GM18519 (cell line): ENCODE results near the gene MARCHF2.
"Not testable (repeated sequence)": the region's sequence is repeated elsewhere in the genome, so short reads cannot be mapped to it uniquely, and the experiment has no call there.

Experiments
- ATAC-seq: cut with Tn5 transposase; IDR thresholded peaks from one replicate; pipeline ENCODE4 v1.9.1; 2021; ENCODE audit warnings: mild to moderate bottlenecking, moderate library complexity; ENCODE audit not compliant: unreplicated experiment, low FRiP score

MARCHF2 gene

DNA sequence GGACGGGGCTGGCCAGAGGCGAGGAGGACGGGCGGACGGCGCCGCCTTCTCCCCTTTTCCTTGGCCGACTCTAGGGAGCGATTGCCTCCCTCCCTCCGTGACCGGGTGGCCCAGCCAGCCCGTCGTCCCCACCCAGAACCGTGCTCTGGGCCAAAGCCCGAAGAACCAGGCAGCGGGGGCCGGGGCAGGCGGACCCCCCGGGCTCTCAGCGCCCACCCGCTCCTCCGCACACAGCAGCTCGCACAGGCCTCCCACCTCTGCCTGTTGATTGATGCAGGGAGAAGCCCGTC is 9.3 kb upstream of the MARCHF2 start:
- no peak for ATAC-seq

DNA sequence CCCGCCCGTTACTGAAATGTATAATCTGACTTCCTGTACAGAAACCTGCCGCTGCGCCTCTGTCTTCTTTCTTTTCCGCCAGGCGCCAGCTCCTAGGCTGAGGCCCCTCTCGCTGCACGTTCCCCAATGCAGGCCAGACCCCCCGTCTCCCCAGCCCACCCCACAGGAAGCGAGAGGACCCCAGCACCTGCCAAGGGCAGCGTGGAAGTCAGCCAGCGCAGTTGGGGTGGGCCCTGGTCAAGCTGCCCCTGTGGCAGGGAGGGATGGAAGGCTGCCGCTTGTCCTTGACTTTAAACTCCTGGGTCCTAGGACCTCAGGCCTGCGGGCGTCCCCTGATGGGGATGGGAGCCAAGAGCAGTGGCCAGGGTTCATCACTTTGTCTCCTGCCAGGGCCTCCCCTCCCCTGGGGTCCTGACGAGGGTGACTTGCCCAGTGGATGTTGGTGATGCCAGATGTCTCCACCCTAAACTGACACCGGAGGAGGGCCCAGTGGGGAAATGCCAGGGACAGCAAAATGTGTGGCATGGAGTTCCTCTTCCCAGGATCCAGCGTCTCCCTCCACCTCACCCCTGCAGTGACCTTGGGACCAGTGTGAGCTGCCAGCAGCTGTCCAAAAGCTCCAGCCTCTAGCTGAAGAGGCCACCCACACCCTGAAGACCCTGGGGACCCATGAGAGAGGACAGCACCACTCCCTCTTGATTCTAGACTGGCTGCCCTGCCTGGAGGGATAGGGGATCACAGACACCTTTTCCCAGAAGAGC is 8.5 kb upstream of the MARCHF2 start:
- ATAC-seq, result no peak

DNA sequence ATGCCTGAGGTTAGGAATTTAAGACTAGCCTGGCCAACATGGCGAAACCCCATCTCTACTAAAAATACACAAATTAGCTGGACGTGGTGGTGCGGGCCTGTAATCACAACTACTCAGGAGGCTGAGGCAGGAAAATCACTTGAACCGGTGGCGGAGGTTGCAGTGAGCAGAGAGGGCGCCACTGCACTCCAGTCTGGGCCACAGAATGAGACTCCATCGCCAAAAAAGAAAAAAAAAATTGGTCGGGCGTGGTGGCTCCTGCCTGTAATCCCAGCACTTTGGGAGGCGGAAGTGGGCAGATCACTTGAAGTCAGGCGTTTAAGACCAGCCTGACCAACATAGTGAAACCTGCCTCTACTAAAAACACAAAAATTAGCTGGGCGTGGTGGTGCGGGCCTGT is 2.4 kb upstream of the MARCHF2 start:
- not testable (repeated sequence) for ATAC-seq

DNA sequence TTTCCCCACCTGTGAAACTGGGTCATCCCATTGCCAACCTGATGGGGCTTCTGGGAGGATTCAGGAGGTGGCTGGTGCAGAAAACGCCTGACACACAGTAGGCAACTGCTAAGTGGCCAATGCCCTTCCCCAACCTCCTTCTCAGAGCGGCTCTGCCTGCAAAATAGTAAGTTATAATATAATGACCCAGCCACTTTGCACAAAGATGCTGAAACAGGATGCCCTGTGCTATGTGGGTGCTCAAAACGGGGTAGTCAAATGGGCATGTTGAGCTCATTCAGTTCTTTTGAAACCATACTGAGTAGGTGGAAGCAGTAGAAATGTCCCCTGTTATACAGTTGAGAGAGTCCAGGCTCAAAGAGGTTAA is 507 bp downstream of the MARCHF2 start:
- no peak for ATAC-seq

DNA sequence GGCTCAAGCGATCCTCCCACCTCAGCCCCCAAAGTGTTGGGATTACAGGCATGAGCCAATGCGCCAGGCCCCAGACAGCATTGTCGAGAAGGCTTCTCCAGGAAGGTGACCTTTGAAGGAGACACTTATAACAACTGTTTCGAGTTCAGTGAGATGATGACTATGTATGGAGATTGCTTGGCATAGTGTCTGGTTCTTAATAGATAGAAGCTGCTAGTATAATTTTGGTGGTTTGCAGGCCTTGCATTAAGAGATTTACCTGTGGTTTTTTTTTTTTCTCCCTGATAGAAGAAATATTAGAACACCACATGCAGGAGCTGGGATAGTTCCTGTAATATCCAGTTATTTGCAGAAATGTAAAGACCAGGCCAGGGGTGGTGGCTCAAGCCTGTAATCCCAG is 3.7 kb downstream of the MARCHF2 start:
- ATAC-seq, result no peak

DNA sequence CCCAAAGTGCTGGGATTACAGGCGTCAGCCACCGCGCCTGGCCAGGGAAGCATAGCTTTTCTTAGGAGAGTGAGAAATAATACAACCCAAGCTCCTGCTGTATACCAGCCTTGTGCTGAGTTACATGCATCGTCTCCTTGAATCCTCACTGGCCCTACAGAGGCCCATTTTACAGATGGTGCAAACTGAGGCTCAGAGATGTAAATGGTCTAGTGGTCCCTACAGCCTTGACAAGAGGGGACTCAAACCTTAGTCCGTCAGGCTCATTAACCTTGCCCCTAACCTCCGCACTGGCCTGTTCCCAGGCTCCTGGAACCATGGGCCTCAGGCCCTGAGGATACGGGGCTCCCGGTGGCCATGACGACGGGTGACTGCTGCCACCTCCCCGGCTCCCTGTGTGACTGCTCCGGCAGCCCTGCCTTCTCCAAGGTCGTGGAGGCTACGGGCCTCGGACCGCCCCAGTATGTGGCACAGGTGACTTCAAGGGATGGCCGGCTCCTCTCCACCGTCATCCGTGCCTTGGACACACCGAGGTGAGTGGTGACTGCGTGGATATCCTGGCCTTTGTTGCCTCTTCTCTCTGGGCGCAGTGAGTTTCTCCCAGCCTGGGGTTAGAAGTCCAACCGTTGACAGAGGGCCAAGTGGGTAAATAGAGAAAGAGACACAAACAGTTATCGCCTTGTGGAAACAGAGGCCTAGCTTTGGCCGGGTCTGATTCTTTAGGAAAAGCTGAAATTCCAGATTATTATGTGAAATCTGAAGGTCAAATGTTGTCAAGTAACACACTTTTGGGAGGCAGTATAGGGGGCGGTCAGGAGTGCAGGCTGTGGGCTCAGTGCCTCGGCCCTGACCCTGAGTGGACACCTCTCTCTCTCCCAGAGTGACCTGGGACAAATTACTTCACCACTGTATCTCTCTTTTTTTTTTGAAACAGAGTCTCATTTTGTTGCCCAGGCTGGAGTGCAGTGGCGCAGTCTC is 8.7 kb downstream of the MARCHF2 start:
- ATAC-seq, result no peak

DNA sequence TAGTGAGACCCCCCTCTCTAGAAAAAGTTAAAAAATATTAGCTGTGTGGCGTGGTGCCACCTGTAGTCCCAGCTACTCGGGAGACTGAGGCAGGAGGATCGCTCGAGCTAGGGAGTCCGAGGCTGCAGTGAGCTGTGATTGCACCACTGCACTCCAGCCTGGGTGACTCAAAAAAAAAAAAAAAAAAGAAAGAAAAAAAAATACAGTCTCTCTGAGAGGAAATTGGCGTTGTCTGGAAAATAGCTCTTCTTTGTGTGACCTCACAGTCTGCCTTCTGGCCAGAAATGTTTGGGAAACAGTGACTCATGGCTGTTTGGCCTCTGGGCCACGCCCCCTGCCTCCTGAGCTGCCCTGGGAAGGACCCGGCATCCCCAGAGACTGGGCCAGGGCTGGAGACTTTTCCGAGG is 10.7 kb downstream of the MARCHF2 start:
- ATAC-seq, result no peak

DNA sequence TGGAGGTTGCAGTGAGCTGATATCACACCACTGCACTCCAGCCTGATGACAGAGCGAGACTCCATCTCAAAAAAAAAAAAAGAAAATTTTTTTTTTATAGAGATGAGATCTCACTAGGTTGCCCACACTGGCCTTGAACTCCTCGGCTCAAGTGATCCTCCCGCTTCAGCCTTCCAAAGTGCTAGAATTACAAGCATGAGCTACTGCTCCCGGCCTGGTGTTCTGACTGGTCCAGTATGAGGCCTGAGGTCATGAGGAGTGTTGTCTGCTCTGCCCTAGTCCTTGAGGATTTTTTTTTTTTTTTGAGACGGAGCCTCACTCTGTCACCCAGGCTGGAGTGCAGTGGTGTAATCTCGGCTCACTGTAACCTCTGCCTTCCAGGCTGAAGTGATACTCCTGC is 12.2 kb downstream of the MARCHF2 start:
- ATAC-seq, result not testable (repeated sequence)

DNA sequence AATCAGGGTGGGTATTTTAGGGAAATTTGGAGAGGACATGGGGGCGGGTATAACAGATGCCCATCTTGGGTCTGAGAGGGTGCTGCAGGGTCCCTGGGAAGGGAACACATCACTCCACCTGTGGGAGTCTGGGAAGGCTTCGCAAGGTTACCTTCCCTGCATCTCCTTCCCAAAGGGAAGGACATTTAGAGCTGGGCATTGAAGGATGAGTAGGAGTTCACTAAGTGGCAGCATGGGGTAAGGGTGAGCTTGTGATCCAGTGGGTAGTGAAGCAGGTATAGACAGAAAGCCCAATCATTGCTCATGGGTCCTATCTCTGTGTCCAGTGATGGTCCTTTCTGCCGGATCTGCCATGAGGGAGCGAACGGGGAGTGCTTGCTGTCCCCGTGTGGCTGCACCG is 13.2 kb downstream of the MARCHF2 start:
- ATAC-seq, result no peak

DNA sequence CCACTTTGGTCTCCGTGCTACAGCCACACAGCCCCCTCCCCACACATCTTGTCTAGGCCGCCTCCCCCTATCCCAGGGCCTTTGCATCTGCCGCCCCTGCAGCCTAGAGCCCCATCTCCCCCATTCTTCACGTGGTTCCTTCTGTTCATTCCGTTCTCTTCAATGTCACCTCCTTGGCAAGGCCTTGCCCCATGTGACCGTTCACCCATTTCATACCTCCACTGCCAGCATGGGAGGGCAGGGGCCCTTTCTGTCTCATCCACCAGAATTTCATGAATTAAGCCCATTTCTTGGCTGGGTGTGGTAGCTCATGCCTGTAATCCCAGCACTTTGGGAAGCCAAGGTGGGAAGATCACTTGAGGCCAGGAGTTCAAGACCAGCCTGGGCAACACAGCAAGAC is 15.9 kb downstream of the MARCHF2 start:
- ATAC-seq, result no peak

DNA sequence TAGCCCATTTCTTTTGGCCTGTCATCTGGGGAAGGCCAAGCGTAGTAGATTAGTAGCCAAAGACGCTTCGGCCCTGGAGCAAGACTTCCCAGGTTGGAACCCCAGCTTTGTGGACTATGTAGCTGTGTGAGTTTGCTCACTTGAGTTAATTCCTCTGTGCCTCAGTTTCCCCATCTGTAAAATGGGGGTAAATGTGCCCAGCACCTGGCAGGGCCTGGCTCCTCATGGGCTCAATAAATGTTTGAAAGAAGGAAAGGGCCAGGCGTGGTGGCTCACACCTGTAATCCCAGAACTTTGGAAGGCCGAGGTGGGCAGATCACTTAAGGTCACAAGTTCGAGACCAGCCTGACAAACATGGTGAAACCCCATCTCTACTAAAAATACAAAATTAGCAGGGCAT is 16.7 kb downstream of the MARCHF2 start:
- no peak for ATAC-seq

DNA sequence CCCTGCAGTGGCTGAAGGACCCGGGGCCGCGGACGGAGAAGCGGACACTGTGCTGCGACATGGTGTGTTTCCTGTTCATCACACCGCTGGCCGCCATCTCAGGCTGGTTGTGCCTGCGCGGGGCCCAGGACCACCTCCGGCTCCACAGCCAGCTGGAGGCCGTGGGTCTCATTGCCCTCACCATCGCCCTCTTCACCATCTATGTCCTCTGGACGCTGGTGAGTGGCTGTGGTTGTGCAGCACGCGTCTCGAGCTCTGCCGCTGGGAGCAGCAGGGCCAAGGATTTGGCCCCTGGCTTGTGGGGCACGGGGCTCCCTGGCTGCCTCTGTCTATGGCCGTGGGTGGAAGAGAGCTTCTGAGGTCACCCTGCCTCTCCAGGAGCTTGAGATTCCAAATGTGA is 17.5 kb downstream of the MARCHF2 start:
- no peak for ATAC-seq

DNA sequence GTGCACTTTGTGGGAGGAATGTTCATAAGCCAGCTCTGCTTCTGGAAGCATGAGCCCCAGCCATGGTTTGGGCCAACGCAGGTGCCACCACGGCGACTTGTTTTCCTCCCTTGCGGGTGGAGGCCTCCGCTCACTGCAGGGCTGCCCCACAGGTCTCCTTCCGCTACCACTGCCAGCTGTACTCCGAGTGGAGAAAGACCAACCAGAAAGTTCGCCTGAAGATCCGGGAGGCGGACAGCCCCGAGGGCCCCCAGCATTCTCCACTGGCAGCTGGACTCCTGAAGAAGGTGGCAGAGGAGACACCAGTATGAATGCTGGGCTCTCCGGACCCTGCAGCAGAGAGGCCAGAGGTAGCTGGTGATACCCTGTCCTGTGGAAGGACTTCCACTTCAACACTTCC is 25.1 kb downstream of the MARCHF2 start:
- ATAC-seq, result no peak

DNA sequence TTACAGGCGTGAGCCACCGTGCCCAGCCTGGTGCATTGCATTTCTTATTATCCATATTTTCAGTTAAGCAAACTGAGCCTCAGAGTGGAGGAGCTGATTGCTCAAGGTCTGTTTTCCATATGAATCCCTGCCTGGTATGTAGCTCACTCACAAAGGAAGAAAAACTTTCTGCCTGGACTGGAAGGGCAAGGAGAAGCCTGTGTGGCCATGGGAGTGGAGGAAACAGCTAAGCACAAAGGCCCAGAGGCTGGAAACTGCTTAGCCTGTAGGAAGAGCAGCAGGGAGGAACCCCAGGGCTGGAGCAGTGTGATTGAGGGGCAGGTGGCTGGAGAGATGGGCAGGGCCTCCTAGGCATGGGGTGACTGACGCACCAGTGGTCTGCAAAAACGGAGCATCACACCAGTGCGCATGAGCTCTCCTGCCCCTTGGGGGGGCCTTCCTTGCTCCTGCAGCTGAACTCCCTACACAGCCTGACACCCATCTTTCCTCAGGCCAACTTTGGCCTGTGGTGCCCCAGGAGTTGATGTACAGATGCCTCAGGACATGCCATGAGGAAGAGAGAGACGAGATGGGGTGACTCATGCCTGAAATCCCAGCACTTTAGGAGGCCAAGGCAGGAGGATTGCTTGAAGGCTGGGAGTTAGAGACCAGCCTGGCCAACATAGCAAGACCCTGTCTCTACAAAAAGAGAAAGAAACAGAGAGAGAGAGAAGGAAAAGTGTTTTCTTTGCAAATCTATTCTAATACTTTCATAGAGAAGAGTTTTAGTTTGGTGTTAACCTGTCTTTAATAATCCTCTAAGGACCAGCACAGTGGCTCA is 28.8 kb downstream of the MARCHF2 start:
- ATAC-seq, result no peak

DNA sequence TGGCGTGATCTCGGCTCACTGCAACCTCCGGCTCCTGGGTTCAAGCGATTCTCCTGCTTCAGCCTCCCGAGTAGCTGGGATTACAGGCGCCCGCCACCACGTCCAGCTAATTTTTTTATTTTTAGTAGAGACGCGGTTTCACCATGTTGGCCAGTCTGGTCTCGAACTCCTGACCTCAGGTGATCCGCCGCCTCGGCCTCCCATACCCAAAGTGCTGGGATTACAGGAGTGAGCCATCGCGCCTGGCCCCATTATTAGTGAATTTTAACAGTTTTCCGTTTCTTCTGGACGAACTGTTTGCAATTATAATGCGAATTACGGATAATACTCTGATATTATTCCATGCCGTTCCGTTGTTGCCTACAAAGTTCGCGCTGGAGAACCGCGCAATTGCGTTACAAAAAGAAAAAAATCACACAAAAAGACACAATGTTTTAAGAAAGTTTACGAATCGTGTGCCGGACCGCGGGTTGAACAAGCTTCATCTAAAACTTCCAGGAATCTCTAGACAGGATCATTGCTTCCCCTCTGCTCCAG is 31.1 kb downstream of the MARCHF2 start:
- ATAC-seq, result not testable (repeated sequence)

DNA sequence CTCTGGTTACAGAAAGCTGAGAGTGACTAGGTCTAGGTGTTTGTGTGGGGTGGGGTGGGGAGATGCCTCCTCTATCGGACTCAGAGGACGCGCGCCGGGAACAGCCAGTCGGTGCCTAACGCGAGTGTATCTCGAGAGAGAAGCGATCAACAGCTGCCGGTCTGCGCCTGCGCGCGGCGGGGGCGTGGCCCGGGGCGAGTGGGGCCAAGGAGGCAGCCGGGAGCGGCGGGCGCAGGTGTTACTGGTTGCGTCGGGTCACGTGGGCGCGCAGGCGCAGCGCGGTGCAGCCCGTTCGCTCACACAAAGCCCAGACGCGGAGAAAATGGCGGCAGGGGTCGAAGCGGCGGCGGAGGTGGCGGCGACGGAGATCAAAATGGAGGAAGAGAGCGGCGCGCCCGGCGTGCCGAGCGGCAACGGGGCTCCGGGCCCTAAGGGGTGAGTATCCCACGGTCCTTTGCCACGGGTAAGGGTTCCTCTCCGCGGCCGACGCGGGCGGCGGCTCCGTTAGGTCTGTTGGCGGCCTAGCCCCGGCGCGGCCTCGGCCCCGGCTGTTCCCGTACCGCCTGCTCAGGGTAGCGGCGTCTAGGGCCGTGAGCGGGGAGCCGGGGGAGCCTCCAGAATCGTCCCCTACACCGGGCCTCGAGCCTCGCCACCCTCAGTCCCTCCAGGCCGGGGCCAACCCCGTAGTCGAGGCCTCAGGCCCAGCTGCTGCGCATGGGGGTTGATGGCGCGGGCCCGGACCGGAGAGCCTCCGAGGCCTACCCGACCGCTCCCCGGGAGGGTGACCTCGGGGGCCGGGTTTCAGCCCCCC is 31.8 kb downstream of the MARCHF2 start, which contains the start of gene HNRNPM:
Gene HNRNPM, plus strand, starts transcription at position 299 of the 811 bp plus-strand sequence. Its CDS starts 24 bp downstream, at position 323.
- peak; percentile 64 for ATAC-seq

DNA sequence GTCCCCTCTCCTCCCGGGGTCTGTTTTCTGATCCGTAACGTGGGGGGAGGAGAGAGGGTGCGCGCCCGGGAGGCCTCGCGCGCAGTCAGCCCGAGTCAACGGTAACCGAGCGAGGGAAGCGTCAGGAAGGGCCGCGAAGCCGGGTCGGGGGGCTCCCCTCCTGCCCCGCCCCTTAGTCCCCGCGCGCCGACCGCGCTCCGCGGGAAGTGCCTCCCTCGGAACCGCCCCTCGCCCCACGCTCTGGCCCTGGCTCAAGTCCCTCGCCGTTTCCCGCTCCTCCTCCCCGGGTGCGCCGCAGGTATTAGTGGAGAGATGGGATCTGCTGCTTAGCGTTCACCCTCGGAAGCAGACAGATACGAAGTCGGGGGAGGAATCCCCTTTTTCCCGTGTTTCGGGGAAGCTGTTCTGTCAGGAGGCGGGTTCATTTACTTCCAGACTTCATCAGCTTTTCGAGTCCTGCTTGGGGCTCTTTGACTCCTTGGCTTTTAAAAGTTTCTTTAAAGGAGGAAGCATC is 32.4 kb downstream of the MARCHF2 start:
- peak; percentile 15 for ATAC-seq

DNA sequence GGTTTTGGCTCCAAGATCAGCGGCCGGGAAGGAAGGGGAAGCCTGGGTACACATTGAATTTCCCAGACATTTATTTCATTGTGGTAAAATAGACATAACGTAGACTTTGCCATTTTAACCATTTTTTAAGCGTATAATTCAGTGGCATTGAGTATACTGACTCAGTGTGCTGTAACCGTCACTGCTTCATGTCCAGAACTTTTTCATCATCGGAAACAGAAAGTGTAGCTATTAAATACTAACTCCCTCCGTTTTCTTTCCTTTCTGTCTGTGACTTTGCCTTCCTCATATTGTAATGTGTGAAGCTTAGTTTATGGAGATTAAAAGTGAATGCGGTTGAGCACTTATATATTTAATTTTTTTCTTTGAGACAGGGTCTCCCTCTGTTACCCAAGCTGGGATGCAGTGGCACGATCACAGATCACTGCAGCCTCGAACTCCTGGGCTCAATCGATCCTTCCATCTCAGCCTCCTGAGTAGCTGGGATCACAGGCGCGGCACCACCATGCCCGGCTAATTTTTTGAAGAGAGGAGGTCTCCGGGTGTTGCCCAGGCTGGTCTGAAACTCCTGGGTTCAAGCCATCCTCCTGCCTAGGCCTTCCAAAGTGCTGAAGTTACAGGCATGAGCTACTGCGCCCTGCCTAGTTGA is 33.1 kb downstream of the MARCHF2 start:
- ATAC-seq, result no peak

DNA sequence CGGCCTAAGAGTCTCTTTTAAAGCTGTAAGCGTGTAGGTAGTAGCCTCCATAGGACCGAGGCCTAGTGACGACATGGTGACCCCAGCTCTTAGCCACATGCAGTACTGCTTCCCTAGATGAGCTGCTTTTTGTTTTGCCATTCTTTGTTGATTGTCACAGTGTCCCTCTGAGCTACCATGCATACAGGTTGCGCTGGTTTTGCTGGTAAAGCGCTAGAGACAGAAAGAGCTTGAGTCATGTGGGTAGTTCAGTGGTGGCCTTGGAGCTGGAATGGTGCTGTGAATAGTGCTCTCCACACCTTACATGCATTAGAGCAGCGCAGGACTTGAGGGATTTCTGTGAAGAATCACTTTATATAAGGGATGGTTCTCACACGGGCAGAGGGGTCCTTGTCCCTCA is 36.7 kb downstream of the MARCHF2 start:
- no peak for ATAC-seq
